ENCODE results near the gene MATK.

Gene MATK

GRCh38 chr19:3790941-3791340 is 4.8 kb upstream of the MATK start:
- H3K4me1 ChIP-seq (ENCODE audit: control insufficient read depth in 2 of 2, insufficient read depth in 2 of 2, low read length in 2 of 2) = no peaks in the 10 kb centered on the region
- no peak overlapping the region for H3K9ac ChIP-seq (ENCODE audit: low read depth in 1 of 2, low read length in 2 of 2)

GRCh38 chr19:3790209-3790734 is 4.1 kb upstream of the MATK start:
- no peak overlapping the region for H3K27ac ChIP-seq (ENCODE audit: low read depth in 2 of 2, low read length in 2 of 2)
- H3K36me3 ChIP-seq (ENCODE audit: control insufficient read depth in 2 of 2, insufficient read depth in 2 of 2, low read length in 2 of 2) = no peaks in the 10 kb centered on the region
- H3K9me3 ChIP-seq (ENCODE audit: control insufficient read depth in 2 of 2, low read length in 2 of 2) = no peaks in the 10 kb centered on the region
- H3K9ac ChIP-seq (ENCODE audit: low read depth in 1 of 2, low read length in 2 of 2) = no peak overlapping the region
- no peaks in the 10 kb centered on the region for H3K27me3 ChIP-seq (ENCODE audit: control insufficient read depth in 2 of 2, insufficient read depth in 2 of 2, low read length in 2 of 2)
- H3K4me1 ChIP-seq (ENCODE audit: control insufficient read depth in 2 of 2, insufficient read depth in 2 of 2, low read length in 2 of 2) = no peaks in the 10 kb centered on the region
- H3K4me3 ChIP-seq (ENCODE audit: low read length in 2 of 2) = no peak overlapping the region

More at GRCh38 chr19:3790941-3791340, 4.8 kb upstream of the MATK start:
- Histone ChIP-seq H3K27me3 (ENCODE audit: control insufficient read depth in 2 of 2, insufficient read depth in 2 of 2, low read length in 2 of 2) (no peaks in the 10 kb centered on the region), H3K27ac (ENCODE audit: low read depth in 2 of 2, low read length in 2 of 2) (no peak overlapping the region), H3K4me3 (ENCODE audit: low read length in 2 of 2) (no peak overlapping the region), H3K36me3 (ENCODE audit: control insufficient read depth in 2 of 2, insufficient read depth in 2 of 2, low read length in 2 of 2) (no peaks in the 10 kb centered on the region), H3K9me3 (ENCODE audit: control insufficient read depth in 2 of 2, low read length in 2 of 2) (no peaks in the 10 kb centered on the region)

- H3K4me1 ChIP-seq (ENCODE audit: control insufficient read depth in 2 of 2, insufficient read depth in 2 of 2, low read length in 2 of 2) = no peaks in the 10 kb centered on the region
- no peak overlapping the region for H3K9ac ChIP-seq (ENCODE audit: low read depth in 1 of 2, low read length in 2 of 2)
- H3K9me3 ChIP-seq (ENCODE audit: control insufficient read depth in 2 of 2, low read length in 2 of 2) = no peaks in the 10 kb centered on the region
- H3K36me3 ChIP-seq (ENCODE audit: control insufficient read depth in 2 of 2, insufficient read depth in 2 of 2, low read length in 2 of 2) = no peaks in the 10 kb centered on the region
- no peak overlapping the region for H3K27ac ChIP-seq (ENCODE audit: low read depth in 2 of 2, low read length in 2 of 2)
- H3K27me3 ChIP-seq (ENCODE audit: control insufficient read depth in 2 of 2, insufficient read depth in 2 of 2, low read length in 2 of 2) = no peaks in the 10 kb centered on the region
- no peak overlapping the region for H3K4me3 ChIP-seq (ENCODE audit: low read length in 2 of 2)
These were observed 3.0 kb upstream of the MATK start for GRCh38 chr19:3788996-3789778.

GRCh38 chr19:3785451-3785937 is 687 bp downstream of the MATK start:
- Histone ChIP-seq H3K27me3 (ENCODE audit: control insufficient read depth in 2 of 2, insufficient read depth in 2 of 2, low read length in 2 of 2) (no peaks in the 10 kb centered on the region), H3K27ac (ENCODE audit: low read depth in 2 of 2, low read length in 2 of 2) (no peak overlapping the region), H3K9ac (ENCODE audit: low read depth in 1 of 2, low read length in 2 of 2) (no peak overlapping the region), H3K4me1 (ENCODE audit: control insufficient read depth in 2 of 2, insufficient read depth in 2 of 2, low read length in 2 of 2) (no peaks in the 10 kb centered on the region), H3K36me3 (ENCODE audit: control insufficient read depth in 2 of 2, insufficient read depth in 2 of 2, low read length in 2 of 2) (no peaks in the 10 kb centered on the region), H3K9me3 (ENCODE audit: control insufficient read depth in 2 of 2, low read length in 2 of 2) (peaks cover 0 to 6% of the 10 kb centered on the region in 2 donors), H3K4me3 (ENCODE audit: low read length in 2 of 2) (peak overlapping the region in 1 of 2 donors; percentile 56)

GRCh38 chr19:3784607-3785450 is 1.4 kb downstream of the MATK start:
- no peaks in the 10 kb centered on the region for H3K27me3 ChIP-seq (ENCODE audit: control insufficient read depth in 2 of 2, insufficient read depth in 2 of 2, low read length in 2 of 2)
- no peak overlapping the region for H3K9ac ChIP-seq (ENCODE audit: low read depth in 1 of 2, low read length in 2 of 2)
- peaks cover 0 to 6% of the 10 kb centered on the region in 2 donors for H3K9me3 ChIP-seq (ENCODE audit: control insufficient read depth in 2 of 2, low read length in 2 of 2)
- peak overlapping the region in 1 of 2 donors; percentile 31 for H3K4me3 ChIP-seq (ENCODE audit: low read length in 2 of 2)
- H3K4me1 ChIP-seq (ENCODE audit: control insufficient read depth in 2 of 2, insufficient read depth in 2 of 2, low read length in 2 of 2) = no peaks in the 10 kb centered on the region
- H3K27ac ChIP-seq (ENCODE audit: low read depth in 2 of 2, low read length in 2 of 2) = no peak overlapping the region
- no peaks in the 10 kb centered on the region for H3K36me3 ChIP-seq (ENCODE audit: control insufficient read depth in 2 of 2, insufficient read depth in 2 of 2, low read length in 2 of 2)

- Histone ChIP-seq H3K36me3 (ENCODE audit: control insufficient read depth in 2 of 2, insufficient read depth in 2 of 2, low read length in 2 of 2) (no peaks in the 10 kb centered on the region), H3K27ac (ENCODE audit: low read depth in 2 of 2, low read length in 2 of 2) (no peak overlapping the region), H3K4me1 (ENCODE audit: control insufficient read depth in 2 of 2, insufficient read depth in 2 of 2, low read length in 2 of 2) (no peaks in the 10 kb centered on the region), H3K27me3 (ENCODE audit: control insufficient read depth in 2 of 2, insufficient read depth in 2 of 2, low read length in 2 of 2) (no peaks in the 10 kb centered on the region), H3K4me3 (ENCODE audit: low read length in 2 of 2) (no peak overlapping the region), H3K9ac (ENCODE audit: low read depth in 1 of 2, low read length in 2 of 2) (no peak overlapping the region), H3K9me3 (ENCODE audit: control insufficient read depth in 2 of 2, low read length in 2 of 2) (peaks cover 0 to 6% of the 10 kb centered on the region in 2 donors)
These were observed 2.3 kb downstream of the MATK start for GRCh38 chr19:3783660-3784584.

GRCh38 chr19:3782903-3783302 is 3.3 kb downstream of the MATK start:
- H3K9ac ChIP-seq (ENCODE audit: low read depth in 1 of 2, low read length in 2 of 2) = no peak overlapping the region
- no peaks in the 10 kb centered on the region for H3K36me3 ChIP-seq (ENCODE audit: control insufficient read depth in 2 of 2, insufficient read depth in 2 of 2, low read length in 2 of 2)
- no peak overlapping the region for H3K27ac ChIP-seq (ENCODE audit: low read depth in 2 of 2, low read length in 2 of 2)
- no peaks in the 10 kb centered on the region for H3K27me3 ChIP-seq (ENCODE audit: control insufficient read depth in 2 of 2, insufficient read depth in 2 of 2, low read length in 2 of 2)
- H3K9me3 ChIP-seq (ENCODE audit: control insufficient read depth in 2 of 2, low read length in 2 of 2) = peaks cover 0 to 6% of the 10 kb centered on the region in 2 donors
- H3K4me3 ChIP-seq (ENCODE audit: low read length in 2 of 2) = no peak overlapping the region
- no peaks in the 10 kb centered on the region for H3K4me1 ChIP-seq (ENCODE audit: control insufficient read depth in 2 of 2, insufficient read depth in 2 of 2, low read length in 2 of 2)

GRCh38 chr19:3782330-3782729 is 3.9 kb downstream of the MATK start:
- Histone ChIP-seq H3K4me3 (ENCODE audit: low read length in 2 of 2) (no peak overlapping the region), H3K27ac (ENCODE audit: low read depth in 2 of 2, low read length in 2 of 2) (no peak overlapping the region), H3K9me3 (ENCODE audit: control insufficient read depth in 2 of 2, low read length in 2 of 2) (peaks cover 0 to 6% of the 10 kb centered on the region in 2 donors), H3K36me3 (ENCODE audit: control insufficient read depth in 2 of 2, insufficient read depth in 2 of 2, low read length in 2 of 2) (no peaks in the 10 kb centered on the region), H3K27me3 (ENCODE audit: control insufficient read depth in 2 of 2, insufficient read depth in 2 of 2, low read length in 2 of 2) (no peaks in the 10 kb centered on the region), H3K4me1 (ENCODE audit: control insufficient read depth in 2 of 2, insufficient read depth in 2 of 2, low read length in 2 of 2) (no peaks in the 10 kb centered on the region), H3K9ac (ENCODE audit: low read depth in 1 of 2, low read length in 2 of 2) (no peak overlapping the region)

- Histone ChIP-seq H3K9me3 (ENCODE audit: control insufficient read depth in 2 of 2, low read length in 2 of 2) (peaks cover 0 to 6% of the 10 kb centered on the region in 2 donors), H3K36me3 (ENCODE audit: control insufficient read depth in 2 of 2, insufficient read depth in 2 of 2, low read length in 2 of 2) (no peaks in the 10 kb centered on the region), H3K4me1 (ENCODE audit: control insufficient read depth in 2 of 2, insufficient read depth in 2 of 2, low read length in 2 of 2) (no peaks in the 10 kb centered on the region), H3K4me3 (ENCODE audit: low read length in 2 of 2) (no peak overlapping the region), H3K27ac (ENCODE audit: low read depth in 2 of 2, low read length in 2 of 2) (no peak overlapping the region), H3K27me3 (ENCODE audit: control insufficient read depth in 2 of 2, insufficient read depth in 2 of 2, low read length in 2 of 2) (no peaks in the 10 kb centered on the region), H3K9ac (ENCODE audit: low read depth in 1 of 2, low read length in 2 of 2) (no peak overlapping the region)
These were observed 4.6 kb downstream of the MATK start for GRCh38 chr19:3781603-3782002.
